ENCODE measurements around the gene CAP2.

GRCh38 chr6:17460862-17461261 lies 67.5 kb downstream of the CAP2 start:
- TF ChIP-seq CTCF (IDR thresholded peaks at IDR 0.05; ENCODE audit: low read depth, low read length, poor library complexity, severe bottlenecking), result no peak
- no peak for TF ChIP-seq EZH2phosphoT487 (IDR thresholded peaks at IDR 0.05; ENCODE audit: borderline replicate concordance, low read length)

All from DOHH2 (cell line).